Suppressor macrophage (primary cell): ENCODE data around the gene RAD23B.
"Not testable (repeated sequence)": the region's sequence is repeated elsewhere in the genome, so short reads cannot be mapped to it uniquely, and the experiment has no call there.

ENCODE experiments used
- DNase-seq, 4 experiments: peaks; one replicate each; pipeline ENCODE4 v3.0.0-alpha.2; 2020 to 2022
- total RNA-seq, 17 experiments: gene quantifications; one replicate each; lab custom pipeline; 2026; ENCODE audit warnings: mixed read lengths in 6 of 17, inconsistent platforms in 3 of 17; lab: John Stamatoyannopoulos, UW

RAD23B gene
- total RNA-seq, result 99.6 to 247 (median 168) reads per million in 17 experiments

DNA sequence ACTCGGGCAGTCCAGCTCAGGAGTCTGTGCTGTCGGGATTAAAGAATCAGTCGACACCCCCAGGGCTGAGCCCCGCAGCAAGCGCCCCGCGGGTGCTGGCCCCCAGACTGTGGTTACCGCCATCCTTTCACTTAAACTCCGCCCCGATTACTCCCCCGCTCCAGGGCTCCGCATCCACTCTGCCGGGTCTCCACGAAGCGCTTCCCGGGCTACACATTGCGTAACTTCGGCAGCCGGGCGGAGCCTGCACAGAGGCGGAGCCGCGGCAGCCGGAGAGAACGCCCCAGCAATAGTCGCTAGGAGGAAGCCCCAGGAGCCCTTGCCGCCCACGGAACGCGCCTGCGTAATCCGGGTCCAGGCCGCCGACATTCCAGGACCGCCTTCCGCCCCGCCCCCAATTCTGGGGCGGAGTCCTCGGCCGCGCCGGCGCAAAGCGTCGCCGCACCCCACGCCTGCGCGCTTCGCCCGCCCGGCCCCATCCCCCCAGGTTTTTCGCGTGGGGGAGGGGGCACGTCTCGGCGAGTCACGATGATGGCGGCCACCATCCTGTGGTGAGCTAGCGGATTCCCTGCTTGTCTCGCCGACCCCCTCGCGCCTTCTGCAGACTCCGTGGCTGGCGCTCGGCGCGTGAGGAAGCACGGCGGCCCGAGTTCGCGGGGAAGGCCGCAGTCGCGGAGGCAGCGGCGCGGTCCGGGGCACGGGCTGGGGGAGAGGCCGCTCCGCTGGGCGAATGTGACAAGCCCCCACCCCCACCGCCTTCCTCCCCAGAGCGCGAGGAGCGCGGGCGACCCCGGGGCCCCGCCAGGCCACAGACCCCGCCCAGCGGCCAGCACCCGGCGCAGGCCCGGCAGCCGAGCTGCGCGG lies at the start of gene RAD23B:
Gene RAD23B, plus strand, starts transcription at position 521 of the 864 bp plus-strand sequence. CDS start 351 bp downstream, outside the sequence.
- DNase-seq, result peak; percentile 100

DNA sequence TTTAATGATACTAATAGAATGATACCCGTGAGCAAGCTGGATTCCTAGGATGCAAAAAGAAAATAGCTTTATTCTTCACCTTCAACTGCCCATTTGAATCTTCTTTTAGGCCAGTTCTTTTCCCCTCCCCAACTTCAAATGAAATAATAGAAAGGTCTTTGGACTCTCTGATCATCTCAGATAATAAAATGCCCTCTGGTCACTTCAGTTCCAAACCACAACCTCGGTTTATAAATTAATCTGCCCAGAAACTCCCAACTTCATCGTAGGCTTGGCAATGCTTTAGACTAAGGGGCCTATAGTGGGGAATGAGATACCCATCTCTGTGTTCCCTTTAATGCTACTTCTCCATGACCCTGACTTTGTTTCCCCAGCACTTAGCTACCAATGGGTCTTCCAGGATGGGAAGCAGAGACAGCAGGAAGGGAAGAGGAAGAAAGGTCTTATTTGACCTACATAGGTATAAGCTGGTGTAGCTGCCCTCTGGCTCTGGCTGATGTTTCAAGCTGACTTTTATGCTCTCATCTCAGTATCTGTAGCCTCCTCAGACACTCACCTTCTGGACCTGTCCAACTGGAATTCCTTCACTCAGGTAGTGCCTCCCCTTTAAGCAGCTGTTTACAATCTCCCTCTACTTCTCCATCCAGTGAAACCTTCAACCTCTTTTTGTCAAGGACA lies 47.2 kb upstream of the RAD23B start:
- no peak for DNase-seq

DNA sequence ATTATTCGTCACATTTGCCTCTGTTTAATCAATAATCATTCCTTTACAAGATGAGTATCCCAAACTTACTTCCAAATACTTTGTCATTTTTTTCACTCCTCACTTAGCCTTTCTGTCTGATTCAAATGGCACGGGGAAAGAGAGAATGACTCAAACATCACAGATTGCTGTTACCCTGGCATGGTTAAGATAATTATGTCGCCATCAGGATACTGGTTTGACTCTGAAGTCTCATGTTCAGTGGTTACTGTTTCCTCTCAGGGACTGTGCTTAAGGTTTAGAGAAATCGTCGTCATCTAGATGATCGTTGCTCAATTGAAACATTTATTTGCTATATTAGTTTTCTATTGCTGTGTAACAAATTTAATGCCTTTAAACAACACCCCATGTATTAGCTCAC lies 45.2 kb upstream of the RAD23B start:
- peak in 2 of 4 experiments; percentile 18 to 32 for DNase-seq

DNA sequence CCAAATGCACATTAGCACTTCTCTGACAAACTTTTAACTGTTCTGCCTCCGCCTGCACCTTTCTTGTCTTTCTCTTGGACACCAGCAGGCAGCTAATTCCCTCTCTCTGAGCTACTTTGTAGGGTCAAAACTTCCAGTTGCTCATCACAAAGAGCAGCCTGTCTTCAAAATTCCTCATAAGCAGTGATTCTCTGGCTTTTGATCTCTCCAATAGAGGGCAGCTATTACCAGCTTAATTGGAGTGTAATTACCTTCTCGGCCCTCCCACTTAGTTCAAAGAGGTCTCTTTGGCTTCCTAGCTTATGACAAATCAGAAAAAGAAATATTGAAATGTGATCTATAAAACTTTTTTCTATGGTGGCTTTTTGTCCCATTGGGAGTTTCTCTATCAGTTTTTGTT lies 43.6 kb upstream of the RAD23B start:
- peak in 3 of 4 experiments; percentile 16 to 29 (median 21) for DNase-seq

DNA sequence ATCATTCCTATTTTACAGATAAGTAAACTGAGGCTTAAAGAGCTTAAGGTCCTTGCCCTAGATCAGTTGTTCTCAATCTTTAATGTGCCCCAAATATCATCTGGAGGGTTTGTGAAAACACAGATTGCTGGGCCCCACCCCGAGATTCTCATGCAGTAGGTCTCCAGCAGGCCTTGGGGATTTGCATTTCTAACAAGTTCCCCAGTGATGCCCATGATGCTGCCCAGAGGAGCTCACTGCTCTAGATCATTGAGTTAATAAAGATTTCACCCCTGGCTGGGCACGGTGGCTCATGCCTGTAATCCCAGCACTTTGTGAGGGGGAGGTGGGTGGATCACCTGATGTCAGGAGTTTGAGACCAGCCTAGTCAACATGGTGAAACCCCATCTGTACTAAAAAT lies 42.8 kb upstream of the RAD23B start:
- no peak for DNase-seq

DNA sequence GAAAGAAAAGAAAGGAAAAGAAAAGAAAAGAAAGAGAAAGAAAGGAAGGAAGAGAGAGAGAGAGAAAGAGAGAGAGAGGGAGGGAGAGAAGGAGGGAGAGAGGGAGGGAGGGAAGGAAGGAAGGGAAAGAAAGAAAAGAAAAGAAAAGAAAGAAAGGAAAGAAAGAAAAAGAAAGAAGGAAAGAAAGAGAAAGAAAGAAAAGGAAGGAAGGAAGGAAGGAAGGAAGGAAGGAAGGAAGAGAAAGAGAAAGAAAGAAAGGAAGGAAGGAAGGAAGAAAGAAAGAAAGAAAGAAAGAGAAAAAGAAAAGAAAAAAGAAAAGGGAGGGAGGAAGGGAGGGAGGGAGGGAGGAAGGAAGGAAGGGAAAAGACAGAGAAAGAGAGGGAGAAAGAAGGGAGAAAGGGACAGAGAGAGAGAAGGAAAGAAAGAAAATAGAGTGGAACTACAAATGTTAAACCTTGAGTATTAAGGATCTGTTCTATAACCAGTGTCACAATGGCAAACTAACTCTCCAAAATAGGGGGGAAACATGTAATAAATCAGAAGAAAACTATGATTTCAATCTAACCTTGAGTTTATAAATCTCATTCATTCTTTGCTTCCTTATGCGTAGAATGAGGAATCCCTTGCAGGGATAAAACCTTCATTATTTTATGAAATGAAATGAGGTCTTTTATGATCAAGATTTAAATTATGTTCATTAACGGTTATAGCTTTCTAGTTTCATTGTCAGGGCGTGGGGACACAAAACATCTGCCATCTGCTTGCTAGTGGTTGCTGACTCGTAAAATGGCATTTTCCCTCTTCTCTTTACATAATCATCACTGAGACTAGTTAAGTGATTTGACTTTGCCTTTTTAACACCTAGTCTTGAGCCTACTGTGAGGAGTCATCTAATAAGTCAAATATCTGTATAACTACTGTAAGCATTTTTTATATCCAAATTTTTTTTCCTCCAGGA lies 40.7 kb upstream of the RAD23B start:
- DNase-seq, result no peak

DNA sequence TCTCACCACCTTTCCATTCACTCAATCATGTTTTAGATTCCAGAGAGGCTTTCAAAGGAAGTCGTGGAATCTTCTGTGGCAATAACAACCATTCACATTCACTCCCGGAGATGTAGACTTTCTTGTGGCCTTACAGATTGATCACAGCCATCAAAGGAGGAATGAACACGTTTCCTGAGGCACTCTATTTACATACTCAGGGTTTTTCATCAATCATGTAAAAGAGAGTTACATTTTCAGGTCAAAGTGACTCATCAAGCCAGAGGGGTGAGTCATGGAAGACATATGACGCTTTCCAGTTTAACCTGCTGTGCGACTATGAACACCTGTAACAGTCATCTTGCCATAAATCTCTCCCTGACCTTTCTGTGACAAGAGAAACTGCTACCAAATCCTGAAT lies 39.3 kb upstream of the RAD23B start:
- no peak for DNase-seq

DNA sequence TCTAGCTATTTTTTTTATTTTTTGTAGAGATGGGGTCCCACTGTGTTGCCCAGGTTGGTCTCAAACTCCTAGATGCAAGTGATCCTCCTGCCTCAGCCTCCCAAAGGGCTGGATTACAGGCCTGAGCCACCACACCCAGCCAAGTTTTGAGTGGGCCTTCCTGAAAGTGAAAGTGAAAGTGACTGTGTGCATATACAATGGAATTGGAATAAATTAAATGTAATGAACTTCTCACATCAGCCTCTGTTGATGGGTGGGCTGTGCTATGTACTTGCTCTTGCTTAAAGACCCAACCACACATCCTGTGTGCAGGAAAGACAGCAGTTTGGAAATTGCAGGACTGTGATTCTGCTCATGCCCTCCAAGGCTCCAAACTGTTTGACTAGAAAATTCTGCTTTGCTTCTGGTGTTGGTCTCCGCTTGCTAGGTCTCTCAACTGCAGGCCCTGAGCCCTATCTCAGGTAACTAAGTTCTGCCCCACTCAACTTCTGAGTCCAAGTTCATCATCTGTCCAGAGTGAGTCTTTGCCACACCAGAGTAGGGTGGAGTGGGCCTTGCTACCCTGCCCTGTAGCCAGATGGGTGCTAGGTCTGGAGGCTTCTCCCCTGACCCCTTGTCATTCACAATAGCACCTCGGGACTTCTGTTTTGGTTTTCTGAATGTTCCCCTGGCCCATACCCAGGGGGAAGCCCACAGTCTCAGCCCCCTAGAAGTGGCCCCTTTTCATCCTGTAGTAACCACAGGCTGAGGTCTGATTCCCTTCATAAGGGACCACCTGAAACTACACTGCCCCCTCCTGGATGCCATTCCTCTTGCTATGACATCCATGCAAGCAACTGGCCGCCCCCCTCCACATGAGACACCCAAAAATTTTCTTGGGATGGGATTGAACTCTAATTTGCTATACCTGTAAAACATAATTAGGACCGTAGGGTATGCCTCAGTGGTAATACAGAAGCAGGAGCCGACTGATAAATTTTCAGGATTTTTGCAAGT lies 36.5 kb upstream of the RAD23B start:
- DNase-seq, result peak in 2 of 4 experiments; percentile 40 to 41

DNA sequence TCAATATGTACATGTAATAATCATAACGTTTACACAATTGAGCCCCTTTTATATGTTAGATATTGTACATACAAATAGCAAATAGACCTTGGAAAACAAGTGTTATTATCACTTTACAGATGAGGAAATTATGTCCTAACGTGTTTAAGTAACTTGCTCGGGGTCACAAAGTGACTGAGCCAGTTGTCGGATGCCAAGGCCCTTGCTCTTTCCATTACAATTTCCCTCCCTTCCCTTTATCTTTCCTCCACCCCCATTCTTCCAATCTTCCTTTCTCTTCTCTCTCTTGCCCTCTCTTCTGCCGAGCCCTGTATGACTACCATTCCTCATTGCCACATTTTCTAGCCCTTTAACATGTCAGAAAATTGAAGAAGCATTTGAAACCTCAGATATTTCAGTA lies 34.4 kb upstream of the RAD23B start:
- DNase-seq, result no peak

DNA sequence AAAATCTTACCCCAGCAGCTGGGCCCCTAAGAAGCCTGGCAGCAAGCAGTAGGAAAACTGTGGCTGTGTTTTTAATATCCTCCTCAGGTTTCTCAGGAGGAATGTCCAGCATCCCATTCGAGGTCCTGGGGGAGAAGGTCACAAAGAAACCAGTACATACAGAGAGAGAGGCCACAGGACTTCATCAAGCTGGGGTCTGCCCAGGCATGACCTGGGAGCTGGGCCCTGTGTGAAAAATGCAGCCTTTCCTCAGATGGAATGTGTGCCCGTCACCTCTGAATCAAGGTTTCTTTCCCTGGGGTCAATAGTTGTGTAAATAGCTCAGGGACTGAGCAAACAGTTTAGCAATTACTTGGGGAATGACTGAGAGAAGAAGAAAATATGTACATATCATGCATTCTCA lies 33.9 kb upstream of the RAD23B start:
- no peak for DNase-seq

DNA sequence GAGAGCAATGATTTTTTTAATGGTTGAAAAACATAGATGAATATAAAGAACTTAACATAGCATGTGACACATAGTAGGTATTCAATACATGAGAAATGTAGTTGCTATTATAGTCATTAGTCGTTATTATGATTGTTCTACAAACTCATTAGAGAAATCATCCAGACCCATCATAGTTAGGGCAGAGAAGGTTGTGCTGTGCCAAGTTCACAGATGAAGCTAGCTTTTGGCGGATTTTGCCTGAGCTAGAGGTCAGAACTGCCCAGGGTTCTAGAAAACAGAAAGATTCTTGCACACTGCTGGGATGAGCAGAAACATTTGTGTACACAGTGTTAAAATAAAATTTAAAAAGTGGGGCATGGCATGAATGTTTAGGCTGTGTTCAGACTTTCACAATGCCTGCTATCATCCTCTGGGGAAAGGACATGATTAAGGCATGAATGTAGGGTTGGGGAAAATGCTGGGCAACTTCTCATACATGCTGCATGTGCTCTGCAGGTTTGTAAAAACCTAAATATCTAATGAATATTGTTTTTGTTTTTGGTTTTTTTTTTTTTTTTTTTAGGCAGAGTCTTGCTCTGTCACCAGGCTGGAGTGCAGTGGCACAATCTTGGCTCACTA lies 33.3 kb upstream of the RAD23B start:
- no peak for DNase-seq

DNA sequence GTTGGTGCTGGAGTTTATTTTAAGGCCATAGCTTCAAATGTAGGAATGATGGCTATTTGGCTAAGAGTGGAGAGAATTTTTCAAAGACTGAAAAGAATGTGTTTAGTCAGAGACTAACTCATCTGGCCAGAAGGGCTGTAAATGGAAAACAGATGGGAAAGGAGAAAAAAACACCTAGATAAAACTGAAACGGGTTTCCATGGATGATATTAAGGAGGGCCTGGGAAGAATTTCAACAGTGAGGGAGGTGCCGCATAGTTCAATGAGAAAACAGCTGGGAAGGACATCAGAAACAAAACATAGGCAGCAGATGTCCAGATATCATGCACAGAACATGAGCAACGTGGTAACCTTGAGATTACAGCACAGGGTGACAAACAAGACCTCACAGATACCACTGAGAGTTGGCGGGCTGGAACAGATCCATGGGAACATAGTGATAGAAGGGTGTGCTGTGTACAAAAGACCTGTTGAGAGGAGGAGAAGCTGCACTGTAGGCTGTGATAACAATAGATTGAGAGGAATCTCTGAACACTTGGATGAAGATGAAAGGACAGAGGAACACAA lies 31.2 kb upstream of the RAD23B start:
- DNase-seq, result no peak

DNA sequence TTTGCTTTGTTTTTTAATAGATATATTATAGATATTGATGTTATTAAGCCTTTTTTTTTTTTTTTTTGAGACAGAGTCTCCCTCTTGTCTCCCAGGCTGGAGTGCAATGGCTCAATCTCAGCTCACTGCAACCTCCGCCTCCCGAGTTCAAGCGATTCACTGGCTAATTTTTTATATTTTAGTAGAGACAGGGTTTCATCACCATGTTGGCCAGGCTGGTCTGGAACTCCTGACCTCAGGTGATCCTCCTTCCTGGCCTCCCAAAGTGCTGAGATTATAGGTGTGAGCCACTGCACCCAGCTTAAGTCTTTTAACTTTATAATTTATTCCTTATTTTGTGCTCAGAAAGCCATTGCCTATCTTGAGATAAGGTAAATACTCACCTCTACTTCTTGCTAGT lies 24.2 kb upstream of the RAD23B start:
- no peak for DNase-seq

DNA sequence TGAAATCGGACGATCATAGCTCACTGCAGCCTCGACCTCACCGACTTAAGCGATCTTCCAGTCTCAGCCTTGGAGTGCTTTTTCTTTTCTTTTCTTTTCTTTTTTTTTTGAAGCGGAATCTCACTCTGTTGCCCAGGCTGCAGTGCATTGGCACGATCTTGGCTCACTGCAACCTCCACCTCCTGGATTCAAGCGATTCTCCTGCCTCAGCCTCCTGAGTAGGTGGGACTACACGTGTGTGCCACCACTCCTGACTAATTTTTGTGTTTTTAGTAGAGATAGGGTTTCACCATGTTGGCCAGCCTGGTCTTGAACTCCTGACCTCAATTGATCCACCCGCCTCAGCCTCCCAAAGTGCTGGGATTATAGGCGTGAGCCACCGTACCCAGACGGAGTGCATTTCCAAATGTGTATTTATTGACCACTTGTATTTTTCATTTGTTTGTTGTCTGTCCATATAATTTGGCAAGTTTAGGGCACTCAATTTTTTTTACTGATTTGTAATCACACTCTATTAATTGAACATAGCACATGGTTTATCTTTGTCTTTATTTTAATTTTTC lies 23.2 kb upstream of the RAD23B start:
- DNase-seq, result not testable (repeated sequence)

DNA sequence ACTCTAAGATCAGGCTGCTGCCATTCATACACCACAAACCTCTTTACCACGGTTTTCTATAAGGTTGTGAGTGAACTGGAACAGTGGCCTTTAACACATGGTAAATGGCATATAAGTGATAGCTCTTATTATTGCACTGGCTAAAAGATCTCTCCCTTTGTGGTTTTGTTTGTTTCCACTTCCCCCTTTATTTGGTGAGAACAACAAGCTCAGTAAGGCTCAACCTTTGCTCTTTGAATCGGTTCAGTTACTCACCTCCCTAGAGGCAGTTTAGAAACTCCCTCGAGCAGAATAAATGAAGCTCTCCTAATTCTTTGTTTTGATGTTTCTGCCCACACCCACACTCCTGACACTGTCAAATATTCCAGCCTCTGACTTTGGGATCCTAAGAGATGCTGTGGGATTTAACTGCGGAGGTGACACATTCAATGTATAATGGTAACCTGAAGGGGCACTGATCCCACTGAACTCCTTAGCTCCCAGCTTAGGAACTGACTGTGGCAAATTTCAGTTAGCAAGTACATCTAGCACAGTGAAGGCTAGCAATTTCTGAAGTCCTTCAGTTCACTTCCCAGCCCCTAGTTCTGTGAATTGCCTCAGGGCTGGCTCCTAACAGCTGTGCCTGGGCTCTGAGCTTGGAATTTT lies 22.5 kb upstream of the RAD23B start:
- peak in 2 of 4 experiments; percentile 31 to 32 for DNase-seq

DNA sequence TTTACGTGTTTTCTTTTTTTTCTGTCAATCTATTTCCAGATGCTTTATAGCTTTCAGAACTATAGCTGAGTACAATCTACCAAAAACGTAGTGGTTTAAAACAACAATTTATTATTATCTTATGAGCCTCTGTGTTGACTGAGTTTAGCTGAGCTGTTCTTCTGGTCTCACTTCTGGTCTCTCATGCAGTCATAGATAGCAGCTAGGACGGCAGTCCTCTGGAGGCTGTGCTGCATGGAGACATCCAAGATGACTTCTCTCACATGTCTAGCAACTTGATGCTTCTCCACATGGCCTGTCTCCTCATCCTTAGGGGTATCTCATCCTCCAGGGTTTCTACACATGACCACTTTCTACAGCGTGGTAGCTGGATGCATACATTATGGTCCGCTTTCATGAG lies 22.0 kb upstream of the RAD23B start:
- DNase-seq, result no peak

DNA sequence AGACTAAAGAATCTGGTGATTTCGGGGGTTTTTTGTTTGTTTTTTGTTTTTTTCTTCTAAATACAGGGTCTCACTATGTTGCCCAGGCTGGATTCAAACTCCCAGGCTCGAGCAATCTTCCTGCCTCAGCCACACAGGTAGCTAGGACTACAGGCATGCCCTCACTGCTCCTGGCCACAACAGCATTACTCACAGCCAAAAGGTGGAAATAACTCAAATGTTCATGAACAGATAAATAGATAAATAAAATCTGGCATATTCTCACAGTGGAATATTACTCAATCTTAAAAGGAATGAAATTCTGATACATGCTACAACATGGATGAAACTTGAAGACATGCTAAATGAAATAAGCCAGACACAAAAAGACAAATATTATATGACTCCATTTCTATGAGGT lies 19.8 kb upstream of the RAD23B start:
- no peak for DNase-seq

DNA sequence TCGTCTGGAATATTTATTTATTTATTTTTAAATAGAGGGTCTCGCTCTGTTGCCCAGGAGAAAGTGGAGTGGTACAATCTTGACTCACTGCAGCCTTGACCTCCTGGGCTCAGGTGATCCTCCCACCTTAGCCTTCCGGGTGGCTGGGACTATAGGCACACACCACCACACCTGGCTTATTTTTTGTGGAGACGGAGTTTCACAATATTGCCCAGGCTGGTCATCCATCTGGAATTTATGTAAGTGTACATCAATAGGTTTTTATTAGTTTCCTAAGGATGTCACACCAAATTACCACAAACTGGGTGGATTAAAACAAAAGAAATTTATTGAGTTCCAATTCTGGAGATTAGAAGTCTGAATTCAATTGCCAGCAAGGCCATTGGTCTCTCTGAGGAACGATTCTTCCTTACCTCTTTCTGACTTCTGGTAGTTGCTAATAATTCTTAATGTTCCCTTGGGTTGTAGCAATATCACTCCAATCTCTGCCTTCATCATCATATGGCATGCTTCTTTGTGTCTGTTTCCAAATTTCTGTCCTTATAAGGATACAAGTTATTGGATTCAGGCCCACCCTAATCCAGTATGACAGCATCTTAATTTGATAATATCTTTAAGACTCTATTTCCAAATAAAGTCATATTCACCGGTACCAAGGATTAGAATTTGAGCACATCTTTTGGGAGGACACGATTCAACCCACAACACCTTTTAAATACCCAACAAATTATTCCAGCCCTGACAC lies 16.3 kb upstream of the RAD23B start:
- DNase-seq, result no peak

DNA sequence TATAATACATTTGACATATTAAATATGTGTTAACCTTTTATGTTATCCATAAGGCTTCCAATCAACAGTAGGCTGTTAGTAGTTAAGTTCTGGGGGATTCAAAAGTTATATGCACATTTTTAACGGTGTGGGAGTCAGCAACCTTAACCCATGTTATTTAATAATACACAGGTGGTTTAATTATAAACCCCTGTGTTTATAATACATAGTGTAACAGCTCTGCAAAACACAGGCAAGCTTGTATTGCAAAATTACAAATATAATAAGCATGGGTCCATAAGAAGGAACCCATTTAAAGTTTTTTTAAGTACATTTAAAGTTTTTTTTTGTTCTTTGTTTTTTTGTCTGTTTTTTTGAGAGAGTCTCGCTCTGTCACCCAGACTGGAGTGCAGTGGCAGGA lies 14.5 kb upstream of the RAD23B start:
- DNase-seq, result no peak
